GM21515 (cell line): ENCODE measurements around the gene RASAL2.
A peak's percentile ranks its signal among the peaks of the same experiment; 100 is the strongest.
"Not testable (repeated sequence)": the region's sequence is repeated elsewhere in the genome, so short reads cannot be mapped to it uniquely, and the experiment has no call there.

Experiments
- ATAC-seq: cut with Tn5 transposase; IDR thresholded peaks from one replicate; pipeline ENCODE4 v1.9.1; 2021; ENCODE audit not compliant: unreplicated experiment

The RASAL2 gene

DNA sequence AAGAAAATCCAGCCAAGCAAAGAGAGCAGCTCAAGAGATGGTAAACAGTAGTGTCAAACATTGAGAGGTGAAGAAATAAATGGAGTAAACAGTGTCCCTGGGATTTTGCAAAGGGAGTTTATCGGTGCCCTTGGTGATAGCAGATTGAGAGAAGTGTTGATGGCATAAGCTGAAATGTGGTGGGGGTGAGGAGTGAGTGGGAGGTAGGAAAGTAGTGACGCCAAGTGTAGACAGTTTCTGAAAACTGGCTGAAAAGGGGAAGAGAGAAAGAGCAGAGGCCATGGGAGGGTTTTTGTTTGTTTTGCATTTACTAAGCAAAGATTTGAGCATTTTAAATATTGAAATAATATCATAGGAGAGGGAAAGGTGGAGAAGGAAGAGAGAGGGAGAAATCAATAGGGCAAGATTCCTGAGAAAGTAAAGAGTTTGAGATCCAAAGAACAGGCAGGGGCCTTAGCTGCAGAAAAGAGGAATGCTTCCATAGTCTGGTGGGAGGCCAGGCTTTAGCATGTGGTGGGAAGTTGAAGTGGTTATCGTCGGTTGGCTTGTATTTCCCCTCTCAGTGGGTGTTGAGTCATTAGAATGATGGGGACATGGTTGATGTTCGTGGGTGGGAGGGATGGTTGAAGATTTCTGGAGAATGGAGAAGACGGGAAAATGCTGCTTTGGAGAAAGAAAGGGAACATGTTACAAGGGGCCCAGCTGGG is 26.8 kb upstream of the RASAL2 start:
- peak; percentile 96 for ATAC-seq

DNA sequence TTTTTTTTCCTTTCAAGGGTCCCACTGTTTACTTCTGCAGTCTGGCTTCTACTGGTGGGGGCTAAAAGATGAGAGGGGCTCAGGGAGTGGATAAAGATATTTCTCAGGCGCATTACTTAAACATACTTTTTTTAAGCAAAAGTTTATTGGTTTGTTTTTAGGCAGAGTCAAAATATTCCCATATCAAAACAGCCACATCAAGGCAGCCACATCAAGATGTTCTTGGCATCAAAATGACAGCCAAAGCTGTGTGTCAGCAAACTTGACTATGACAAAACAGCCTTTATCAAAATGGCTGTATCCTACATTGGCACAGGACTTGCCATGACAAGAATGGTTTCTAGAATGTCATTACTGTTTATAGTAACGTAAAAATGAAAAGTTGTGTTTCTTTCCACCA is 22.1 kb upstream of the RASAL2 start:
- ATAC-seq, result no peak

GRCh38 chr1:178072326-178072725 is 21.6 kb upstream of the RASAL2 start:
- ATAC-seq, result no peak

- no peak for ATAC-seq
These were observed 18.6 kb upstream of the RASAL2 start for GRCh38 chr1:178075333-178075732.

DNA sequence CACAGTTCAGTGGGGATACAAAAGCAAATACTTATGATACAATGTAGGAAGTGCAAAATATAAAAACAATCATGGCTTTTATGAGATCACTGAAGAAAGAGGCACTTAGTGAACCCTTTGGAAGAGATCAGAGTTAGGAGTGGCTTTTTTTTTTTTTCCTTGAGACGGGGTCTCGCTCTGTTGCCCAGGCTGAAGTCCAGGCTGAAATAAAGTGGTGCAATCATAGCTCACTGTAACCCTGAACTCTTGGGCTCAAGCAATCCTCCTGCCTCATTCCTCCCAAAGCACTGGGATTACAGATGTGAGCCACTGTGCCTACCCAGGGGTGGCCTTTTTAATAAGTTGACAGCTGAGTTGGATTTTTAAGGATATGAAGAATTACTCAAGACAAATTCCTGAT is 17.3 kb upstream of the RASAL2 start:
- ATAC-seq, result no peak

DNA sequence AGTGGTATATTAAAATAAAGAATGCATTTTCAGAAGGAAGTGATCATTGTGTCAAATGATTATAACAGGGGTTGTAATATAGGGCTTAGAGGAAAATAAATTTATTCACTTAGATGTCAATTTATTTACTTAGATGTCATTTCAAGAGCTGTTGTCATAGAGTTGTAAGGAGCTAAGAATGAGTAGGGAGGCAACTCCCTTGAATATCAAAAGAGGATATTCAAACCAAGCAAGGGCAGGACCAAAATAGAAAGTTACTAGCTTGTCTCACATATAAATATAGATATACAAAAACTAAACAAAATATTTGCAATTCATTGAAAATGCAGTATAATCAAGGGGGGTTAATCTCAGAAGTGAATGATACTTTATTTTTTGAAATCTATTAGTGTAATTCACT is 16.0 kb upstream of the RASAL2 start:
- ATAC-seq, result no peak

GRCh38 chr1:178086294-178086693 is 7.6 kb upstream of the RASAL2 start:
- no peak for ATAC-seq

DNA sequence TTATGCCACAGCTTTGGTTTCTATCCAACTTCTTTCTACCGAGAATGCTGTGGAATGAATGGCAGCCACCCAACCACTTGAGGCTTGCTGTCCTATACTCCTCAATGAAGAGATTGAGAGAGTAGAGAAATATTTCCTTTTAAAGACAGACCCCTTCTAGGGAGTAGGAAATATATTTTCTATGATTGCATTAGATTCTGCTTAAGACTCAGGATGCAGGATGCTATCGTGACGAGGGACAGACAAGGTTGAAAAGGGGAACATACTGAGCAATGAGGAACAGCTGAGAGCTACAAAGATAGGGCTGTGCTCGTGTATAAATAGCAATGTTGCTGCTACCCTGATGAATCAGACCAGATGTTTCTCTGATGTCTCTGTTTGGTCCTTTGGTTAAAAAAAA is 7.1 kb upstream of the RASAL2 start:
- no peak for ATAC-seq

DNA sequence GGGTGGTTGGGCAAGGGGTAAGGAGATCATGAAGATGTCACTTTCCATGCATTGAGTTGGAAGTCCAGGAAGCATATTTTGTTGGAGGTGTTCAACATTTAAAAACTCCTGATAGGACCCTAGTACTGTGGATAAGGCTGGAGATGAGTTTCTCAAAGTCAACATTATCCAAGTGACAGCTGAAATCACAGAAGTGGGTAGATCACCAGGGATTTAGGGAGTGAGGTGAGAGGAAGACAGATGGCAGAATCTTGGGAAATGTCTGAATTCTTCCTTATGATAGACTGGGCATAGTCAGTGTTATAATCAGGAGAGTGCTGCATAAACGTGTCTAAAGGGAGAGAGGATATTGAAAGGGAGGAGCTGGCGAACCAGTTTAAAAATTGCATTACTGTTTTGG is 5.3 kb upstream of the RASAL2 start:
- no peak for ATAC-seq

- not testable (repeated sequence) for ATAC-seq
These were observed 2.5 kb upstream of the RASAL2 start for GRCh38 chr1:178091454-178091853.

DNA sequence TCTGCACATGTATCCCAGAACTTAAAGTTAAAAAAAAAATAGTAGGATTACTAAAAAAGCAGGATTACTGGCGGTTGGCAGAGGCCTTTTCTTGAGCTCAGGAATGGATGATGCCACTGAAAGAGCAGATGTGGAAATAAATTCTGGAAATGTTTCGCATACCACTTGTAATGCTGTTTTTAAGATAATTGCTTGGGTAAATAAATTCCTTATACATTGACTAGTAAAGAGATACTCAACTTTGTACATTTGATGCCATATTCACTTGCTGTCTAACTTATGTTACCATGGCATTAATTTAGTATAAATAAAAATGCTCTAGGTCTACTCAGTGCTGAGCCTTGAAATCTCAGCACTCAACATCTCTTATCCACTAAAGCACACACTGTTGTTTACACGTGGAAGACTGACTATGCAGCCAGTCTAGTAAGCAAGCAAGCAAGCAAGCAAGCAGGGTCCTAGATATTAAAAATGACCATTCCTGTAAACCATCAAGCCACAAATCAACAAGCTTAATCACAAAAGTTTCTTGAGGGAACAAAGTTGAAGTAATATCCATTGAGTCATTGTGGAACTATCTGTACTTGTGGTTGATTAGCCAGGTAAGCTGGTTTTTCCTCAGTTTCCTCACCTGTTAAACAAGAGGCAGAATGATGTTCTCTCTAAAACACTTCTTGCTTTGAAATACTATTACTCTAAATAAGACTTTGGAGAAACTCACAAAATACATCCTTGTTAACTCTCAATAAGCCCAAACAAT is 1.7 kb upstream of the RASAL2 start:
- no peak for ATAC-seq

- ATAC-seq, result no peak
These were observed 918 bp upstream of the RASAL2 start for GRCh38 chr1:178092878-178093493.

- ATAC-seq, result peak; percentile 82
These were observed 382 bp upstream of the RASAL2 start for GRCh38 chr1:178093494-178093950.

- ATAC-seq, result no peak
These were observed 1.1 kb downstream of the RASAL2 start for GRCh38 chr1:178094739-178095645.

DNA sequence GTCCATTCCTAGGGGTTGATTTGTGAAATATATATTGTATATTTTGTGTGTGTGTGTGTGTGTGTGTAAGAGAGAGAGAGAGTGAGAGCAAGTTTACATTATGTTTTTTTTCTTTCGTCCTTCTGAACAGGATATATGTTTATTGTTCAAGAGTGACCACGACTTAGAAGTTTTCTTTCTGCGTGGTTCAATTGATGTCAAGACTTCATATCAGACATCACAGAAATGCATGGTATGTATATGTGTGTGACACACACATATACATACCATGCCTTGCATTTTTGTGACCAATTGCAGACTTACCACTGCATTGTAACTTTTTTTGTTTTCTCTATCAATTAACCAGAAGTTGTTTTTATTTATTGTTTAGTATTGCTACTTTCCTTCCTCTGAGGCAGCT is 2.5 kb downstream of the RASAL2 start:
- no peak for ATAC-seq

GRCh38 chr1:178098262-178098661 is 4.4 kb downstream of the RASAL2 start:
- no peak for ATAC-seq

GRCh38 chr1:178101266-178101630 is 7.3 kb downstream of the RASAL2 start:
- ATAC-seq, result no peak

GRCh38 chr1:178101654-178102053 is 7.8 kb downstream of the RASAL2 start:
- ATAC-seq, result no peak

- ATAC-seq, result no peak
These were observed 8.3 kb downstream of the RASAL2 start for GRCh38 chr1:178102218-178102617.

DNA sequence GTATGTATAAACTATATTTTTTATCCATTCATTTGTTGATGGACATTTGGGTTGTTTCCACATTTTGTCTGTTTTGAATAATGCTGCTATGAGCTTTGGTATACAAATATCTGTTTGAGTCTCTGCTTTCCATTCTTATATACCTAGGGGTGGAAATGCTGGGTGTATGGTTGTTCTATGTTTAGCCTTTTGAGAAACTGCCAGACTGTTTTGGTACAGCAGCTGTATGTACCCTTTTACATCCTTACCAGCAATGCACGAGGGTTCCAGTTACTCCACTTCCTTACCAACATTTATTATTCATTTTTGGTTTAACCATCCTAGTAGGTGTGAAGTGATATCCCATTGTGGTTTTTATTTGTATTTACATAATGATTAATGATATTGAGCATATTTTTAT is 13.9 kb downstream of the RASAL2 start:
- ATAC-seq, result no peak
